ENCODE data around the gene GRHL1. TPM values are rescaled to one million over a fixed set of nuclear protein-coding genes. Genes with fewer than 3 reads are reported as not detected.

Gene GRHL1
- total and polyA plus RNA-seq, 2 of the 8 experiments (the other 6 are each of a cell fraction or from before 2014, with no cell fraction given) = 1.3 to 3.6 TPM

GRCh38 chr2:9939587-9940485 lies 11.7 kb upstream of the GRHL1 start:
- WGBS, 2 experiments (ENCODE audit: extremely low coverage in 1 of 2, insufficient coverage in 1 of 2, insufficient read length in 1 of 2, insufficient replicate concordance in 2 of 2, low coverage in 1 of 2, low lambda C conversion rate in 2 of 2, missing lambda C conversion rate in 1 of 2) = 69% methylated on average over 9 of the region's 9 CpGs; no CpG with 5 or more reads in 1 of the 2 experiments
- FAIRE-seq = no peak
- TF ChIP-seq TCF12 (IDR thresholded peaks at IDR 0.05; ENCODE audit: low read depth, low read length) (no peak), HDAC6 (IDR thresholded peaks at IDR 0.05; ENCODE audit: low read depth, low read length) (no peak), EGR1 (IDR thresholded peaks at IDR 0.05; ENCODE audit: borderline replicate concordance, low read depth, low read length) (no peak), POLR2A (IDR thresholded peaks at IDR 0.05; ENCODE audit: control extremely low read depth in 1 of 2, low read depth in 2 of 2, low read length in 2 of 2) (no peak), RBBP5 (IDR thresholded peaks at IDR 0.05; ENCODE audit: borderline replicate concordance, low read depth, low read length) (no peak), PHF8 (conservative IDR thresholded peaks at IDR 0.05; ENCODE audit: low read depth, low read length) (no peak), BACH1 (IDR thresholded peaks at IDR 0.05; ENCODE audit: low read length) (no peak), NANOG (IDR thresholded peaks at IDR 0.05; ENCODE audit: insufficient read depth, low read depth, low read length, poor library complexity, severe bottlenecking) (no peak), POLR2AphosphoS5 (IDR thresholded peaks at IDR 0.05; ENCODE audit: low read depth, low read length) (no peak)
- TF ChIP-seq, protein P1, sequence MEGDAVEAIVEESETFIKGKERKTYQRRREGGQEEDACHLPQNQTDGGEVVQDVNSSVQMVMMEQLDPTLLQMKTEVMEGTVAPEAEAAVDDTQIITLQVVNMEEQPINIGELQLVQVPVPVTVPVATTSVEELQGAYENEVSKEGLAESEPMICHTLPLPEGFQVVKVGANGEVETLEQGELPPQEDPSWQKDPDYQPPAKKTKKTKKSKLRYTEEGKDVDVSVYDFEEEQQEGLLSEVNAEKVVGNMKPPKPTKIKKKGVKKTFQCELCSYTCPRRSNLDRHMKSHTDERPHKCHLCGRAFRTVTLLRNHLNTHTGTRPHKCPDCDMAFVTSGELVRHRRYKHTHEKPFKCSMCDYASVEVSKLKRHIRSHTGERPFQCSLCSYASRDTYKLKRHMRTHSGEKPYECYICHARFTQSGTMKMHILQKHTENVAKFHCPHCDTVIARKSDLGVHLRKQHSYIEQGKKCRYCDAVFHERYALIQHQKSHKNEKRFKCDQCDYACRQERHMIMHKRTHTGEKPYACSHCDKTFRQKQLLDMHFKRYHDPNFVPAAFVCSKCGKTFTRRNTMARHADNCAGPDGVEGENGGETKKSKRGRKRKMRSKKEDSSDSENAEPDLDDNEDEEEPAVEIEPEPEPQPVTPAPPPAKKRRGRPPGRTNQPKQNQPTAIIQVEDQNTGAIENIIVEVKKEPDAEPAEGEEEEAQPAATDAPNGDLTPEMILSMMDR (IDR thresholded peaks at IDR 0.05; ENCODE audit: control extremely low read depth in 1 of 3, insufficient read depth in 1 of 3, low read depth in 1 of 3, low read length in 3 of 3) = no peak

More at GRCh38 chr2:9939587-9940485, 11.7 kb upstream of the GRHL1 start:
- Histone ChIP-seq H3K23ac (ENCODE audit: insufficient read length) (no peak overlapping the region), H4K20me1 (replicated peaks in 1 of 2; ENCODE audit: control insufficient read depth in 1 of 2, insufficient read depth in 2 of 2, low read length in 2 of 2) (no peaks in the 10 kb centered on the region), H3K27me3 (replicated peaks in 1 of 4; ENCODE audit: control insufficient read depth in 3 of 4, extremely low read depth in 1 of 4, insufficient read depth in 3 of 4, low read length in 3 of 4) (no peaks in the 10 kb centered on the region), H3K23me2 (ENCODE audit: low read depth, low read length) (no peaks in the 10 kb centered on the region), H2AK5ac (ENCODE audit: low read depth, low read length) (no peak overlapping the region), H4K91ac (replicated peaks; ENCODE audit: insufficient read length, low read length) (no peak overlapping the region), H3K4ac (replicated peaks; ENCODE audit: insufficient read length, low read depth, low read length) (no peak overlapping the region), H3K79me2 (ENCODE audit: control insufficient read depth in 1 of 2, insufficient read depth in 2 of 2, low read length in 2 of 2) (no peaks in the 10 kb centered on the region), H3K9me3 (ENCODE audit: insufficient read depth in 2 of 2, low read depth in 1 of 2, low read length in 1 of 2) (no peaks in the 10 kb centered on the region), H3K9ac (replicated peaks in 1 of 4; ENCODE audit: extremely low read depth in 1 of 4, low read depth in 3 of 4, low read length in 3 of 4) (no peak overlapping the region), H3K4me1 (replicated peaks in 1 of 4; ENCODE audit: control insufficient read depth in 3 of 4, insufficient read depth in 4 of 4, low read length in 3 of 4) (peaks cover 0 to 4% (median 0%) of the 10 kb centered on the region in 4 experiments; a peak in 2 of 7 replicates), H4K5ac (ENCODE audit: insufficient read length, low read depth, low read length) (no peak overlapping the region), H3K4me3 (ENCODE audit: extremely low read depth in 1 of 4, insufficient read depth in 2 of 4, low read depth in 3 of 4, low read length in 4 of 4) (no peak overlapping the region), H2BK15ac (ENCODE audit: low read length) (no peak overlapping the region), H3K4me2 (ENCODE audit: insufficient read depth in 1 of 2, low read depth in 2 of 2, low read length in 2 of 2) (no peak overlapping the region), H3K18ac (ENCODE audit: extremely low read depth, low read length) (no peak overlapping the region), H2AFZ (ENCODE audit: low read length) (no peak overlapping the region), H2BK5ac (ENCODE audit: low read depth, low read length) (no peak overlapping the region), H3K79me1 (ENCODE audit: low read depth, low read length) (no peaks in the 10 kb centered on the region), H3K14ac (ENCODE audit: insufficient read length) (no peak overlapping the region), H2BK20ac (ENCODE audit: low read length) (no peak overlapping the region), H3K56ac (replicated peaks; ENCODE audit: insufficient read length, low read depth, low read length) (no peak overlapping the region), H4K8ac (ENCODE audit: extremely low read depth, insufficient read depth, low read length) (no peak overlapping the region), H2BK120ac (replicated peaks; ENCODE audit: low read depth, low read length) (no peak overlapping the region), H2BK12ac (ENCODE audit: low read depth, low read length) (no peak overlapping the region), H3K36me3 (ENCODE audit: control insufficient read depth in 2 of 4, insufficient read depth in 4 of 4, low read length in 3 of 4) (no peaks in the 10 kb centered on the region), H3K27ac (ENCODE audit: low read depth, low read length) (no peak overlapping the region)
- POLR2A ChIA-PET (ENCODE audit: partially characterized antibody) = no interaction called here
- no peak for DNase-seq (ENCODE audit: low read depth in 1 of 2, low spot score in 2 of 2)
- CTCF ChIA-PET (ENCODE audit: partially characterized antibody) = interaction anchor here (0.6 to 4.1 kb wide), 6 partner anchors 44 to 171 kb away, joined by 3 to 25 read pairs (median 3); no protein-coding TSS in a partner anchor

Measured in H1 (cell line).